CD14-positive monocyte (primary cell): Measurements from ENCODE around the gene FRY. TPM values are rescaled to one million over a fixed set of nuclear protein-coding genes. Genes with fewer than 3 reads are reported as not detected.

Experiments
- DNase-seq, 3 donors: peaks; one replicate each; pipeline ENCODE4 v3.0.0-alpha.2; 2011 to 2022
- H2AFZ ChIP-seq: 2 replicates; pipeline ENCODE4 v1.6.0; 2012; ENCODE audit warnings: mild to moderate bottlenecking, low read depth, low read length, inconsistent platforms; ENCODE audit not compliant: insufficient read depth, poor library complexity, severe bottlenecking
- H3K27ac ChIP-seq, 2 donors: 1 replicate in 1 of 2; 2 replicates in 1 of 2; pipeline ENCODE4 v1.5.1; 2012 to 2013; ENCODE audit warnings: low read length in 2 of 2, control low read depth in 1 of 2, inconsistent platforms in 1 of 2, low read depth in 1 of 2, mild to moderate bottlenecking in 1 of 2
- H3K27me3 ChIP-seq, 2 donors: one replicate each; pipeline versions ENCODE4 v1.6.0 to v1.6.1; 2011 to 2013; ENCODE audit warnings: low read length in 2 of 2; ENCODE audit not compliant: control insufficient read depth in 2 of 2, insufficient read depth in 2 of 2
- H3K36me3 ChIP-seq, 2 donors: replicated peaks in 1 of 2; 1 replicate in 1 of 2; 2 replicates in 1 of 2; pipeline versions ENCODE4 v1.5.1 to v1.6.1; 2012 to 2013; ENCODE audit warnings: low read length in 2 of 2, control low read depth in 1 of 2, inconsistent platforms in 1 of 2, mild to moderate bottlenecking in 1 of 2; ENCODE audit not compliant: insufficient read depth in 2 of 2, control insufficient read depth in 1 of 2
- H3K4me1 ChIP-seq, 2 donors: 1 replicate in 1 of 2; 2 replicates in 1 of 2; pipeline versions ENCODE4 v1.5.1 to v1.6.1; 2012 to 2013; ENCODE audit warnings: low read length in 2 of 2, control low read depth in 1 of 2, inconsistent platforms in 1 of 2, mild to moderate bottlenecking in 1 of 2, moderate library complexity in 1 of 2; ENCODE audit not compliant: insufficient read depth in 2 of 2, control insufficient read depth in 1 of 2
- H3K4me2 ChIP-seq: replicated peaks from 2 replicates; pipeline ENCODE3; 2012; ENCODE audit warnings: low read length, moderate library complexity, mild to moderate bottlenecking; ENCODE audit not compliant: poor library complexity, severe bottlenecking; ENCODE audit errors: extremely low read depth
- H3K4me3 ChIP-seq, 3 experiments: fragments of 200-600 bp in 1 of 3; sonication (generic) in 1 of 3; replicated peaks in 1 of 3; 1 replicate in 2 of 3; 2 replicates in 1 of 3; pipeline ENCODE4 v1.5.1; 2011 to 2013; ENCODE audit warnings: low read length in 3 of 3, mild to moderate bottlenecking in 3 of 3, control low read depth in 2 of 3, low read depth in 2 of 3, inconsistent platforms in 1 of 3, moderate library complexity in 1 of 3
- H3K79me2 ChIP-seq: 2 replicates; pipeline ENCODE4 v1.6.0; 2012; ENCODE audit warnings: mild to moderate bottlenecking, control low read depth, inconsistent platforms, low read length, moderate library complexity; ENCODE audit not compliant: insufficient read depth
- H3K9ac ChIP-seq: 2 replicates; pipeline ENCODE4 v1.6.0; 2017; ENCODE audit warnings: low read length, mild to moderate bottlenecking; ENCODE audit not compliant: insufficient read depth, poor library complexity, severe bottlenecking
- H3K9me3 ChIP-seq, 2 donors: replicated peaks in 1 of 2; 1 replicate in 1 of 2; 2 replicates in 1 of 2; pipeline versions ENCODE4 v1.5.1 to v1.6.1; 2012 to 2013; ENCODE audit warnings: low read length in 2 of 2, control low read depth in 1 of 2; ENCODE audit not compliant: control insufficient read depth in 1 of 2, insufficient read depth in 1 of 2
- H4K20me1 ChIP-seq: 2 replicates; pipeline ENCODE4 v1.6.0; 2012; ENCODE audit warnings: mild to moderate bottlenecking, low read length, control low read depth, moderate library complexity; ENCODE audit not compliant: insufficient read depth
- H3K27ac Mint-ChIP-seq, 7 donors: one replicate each; pipeline ENCODE4 v1.8.0; 2020; ENCODE audit warnings: mild to moderate bottlenecking in 7 of 7, mixed read lengths in 7 of 7, moderate library complexity in 6 of 7, inconsistent platforms in 2 of 7
- H3K27me3 Mint-ChIP-seq, 3 donors: one replicate each; pipeline ENCODE4 v1.8.0; 2021 to 2022; ENCODE audit warnings: low read depth in 3 of 3, mild to moderate bottlenecking in 3 of 3, mixed read lengths in 3 of 3, moderate library complexity in 3 of 3, inconsistent platforms in 1 of 3
- H3K36me3 Mint-ChIP-seq, 2 donors: one replicate each; pipeline ENCODE4 v1.8.0; 2020; ENCODE audit warnings: mixed read lengths in 2 of 2, inconsistent platforms in 1 of 2, mild to moderate bottlenecking in 1 of 2
- H3K4me1 Mint-ChIP-seq: one replicate; pipeline ENCODE4 v1.8.0; 2020; ENCODE audit warnings: mild to moderate bottlenecking, mixed read lengths
- H3K4me3 Mint-ChIP-seq, 2 donors: one replicate each; pipeline ENCODE4 v1.8.0; 2020; ENCODE audit warnings: mild to moderate bottlenecking in 2 of 2, mixed read lengths in 2 of 2, moderate library complexity in 1 of 2
- H3K9me3 Mint-ChIP-seq, 7 donors: one replicate each; pipeline ENCODE4 v1.8.0; 2020 to 2022; ENCODE audit warnings: mixed read lengths in 7 of 7, mild to moderate bottlenecking in 6 of 7, moderate library complexity in 6 of 7, inconsistent platforms in 2 of 7
- WGBS: methylation state at CpG from one replicate; pipeline ENCODE4 v1.1.5; 2013; ENCODE audit warnings: missing lambda C conversion rate; ENCODE audit not compliant: insufficient coverage; 5-methylcytosine and 5-hydroxymethylcytosine counted together
- intact Hi-C, 2 donors: fragments of 100-400 bp; cut with micrococcal nuclease; formaldehyde crosslinking; loops; one replicate each; pipeline versions ENCODE4 v1.15.0 to v1.15.1; 2023
- polyA plus RNA-seq, 3 donors: library from polyadenylated mRNA; depleted of rRNA in 1 of 3; unstranded in 2 of 3; stranded (reverse) in 1 of 3; fragments of 300-500 nt in 2 of 3; fragments of >200 nt in 1 of 3; fragmentation: Illumina TruSeq in 2 of 3; gene quantifications; 1 replicate in 2 of 3; 2 replicates in 1 of 3; pipeline ENCODE4 v1.2.3, GENCODE V29; 2012 to 2021
- TF ChIP-seq, protein P1 (sequence below): fragments of 200-600 bp; IDR thresholded peaks from one replicate; pipeline ENCODE4 v1.8.0; 2022; ENCODE audit warnings: antibody characterized with exemption, mild to moderate bottlenecking

FRY gene
- polyA plus RNA-seq, 3 donors = 3.9 to 31.8 (median 5.0) TPM

- Mint-ChIP-seq H3K36me3 (peaks cover 83 to 92% of the 10 kb centered on the region in 2 donors), H3K4me1 (no peaks in the 10 kb centered on the region), H3K9me3 (no peaks in the 10 kb centered on the region), H3K4me3 (no peak overlapping the region), H3K27me3 (no peaks in the 10 kb centered on the region), H3K27ac (no peak overlapping the region)
- Histone ChIP-seq H3K79me2 (no peaks in the 10 kb centered on the region), H4K20me1 (no peaks in the 10 kb centered on the region), H3K36me3 (peaks cover 93 to 100% of the 10 kb centered on the region in 2 donors), H3K4me2 (no peak overlapping the region), H3K27ac (no peak overlapping the region), H3K4me1 (no peaks in the 10 kb centered on the region), H3K9ac (no peak overlapping the region), H3K9me3 (no peaks in the 10 kb centered on the region), H2AFZ (no peak overlapping the region), H3K27me3 (no peaks in the 10 kb centered on the region), H3K4me3 (no peak overlapping the region)
- TF ChIP-seq, protein P1, sequence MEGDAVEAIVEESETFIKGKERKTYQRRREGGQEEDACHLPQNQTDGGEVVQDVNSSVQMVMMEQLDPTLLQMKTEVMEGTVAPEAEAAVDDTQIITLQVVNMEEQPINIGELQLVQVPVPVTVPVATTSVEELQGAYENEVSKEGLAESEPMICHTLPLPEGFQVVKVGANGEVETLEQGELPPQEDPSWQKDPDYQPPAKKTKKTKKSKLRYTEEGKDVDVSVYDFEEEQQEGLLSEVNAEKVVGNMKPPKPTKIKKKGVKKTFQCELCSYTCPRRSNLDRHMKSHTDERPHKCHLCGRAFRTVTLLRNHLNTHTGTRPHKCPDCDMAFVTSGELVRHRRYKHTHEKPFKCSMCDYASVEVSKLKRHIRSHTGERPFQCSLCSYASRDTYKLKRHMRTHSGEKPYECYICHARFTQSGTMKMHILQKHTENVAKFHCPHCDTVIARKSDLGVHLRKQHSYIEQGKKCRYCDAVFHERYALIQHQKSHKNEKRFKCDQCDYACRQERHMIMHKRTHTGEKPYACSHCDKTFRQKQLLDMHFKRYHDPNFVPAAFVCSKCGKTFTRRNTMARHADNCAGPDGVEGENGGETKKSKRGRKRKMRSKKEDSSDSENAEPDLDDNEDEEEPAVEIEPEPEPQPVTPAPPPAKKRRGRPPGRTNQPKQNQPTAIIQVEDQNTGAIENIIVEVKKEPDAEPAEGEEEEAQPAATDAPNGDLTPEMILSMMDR = no peak
- DNase-seq = no peak
- intact Hi-C loops = no loop called here
Observed at GRCh38 chr13:32210101-32210500, 178.5 kb downstream of the FRY start.

- Histone ChIP-seq H3K4me3 (no peak overlapping the region), H3K4me1 (no peaks in the 10 kb centered on the region), H3K9me3 (no peaks in the 10 kb centered on the region), H4K20me1 (no peaks in the 10 kb centered on the region), H3K27ac (no peak overlapping the region), H3K27me3 (no peaks in the 10 kb centered on the region), H3K4me2 (no peak overlapping the region), H3K9ac (no peak overlapping the region), H3K36me3 (peaks cover 97 to 100% of the 10 kb centered on the region in 2 donors), H2AFZ (no peak overlapping the region), H3K79me2 (no peaks in the 10 kb centered on the region)
- H3K4me1 Mint-ChIP-seq = no peaks in the 10 kb centered on the region
- no peak for DNase-seq
- no peaks in the 10 kb centered on the region for H3K27me3 Mint-ChIP-seq
- H3K9me3 Mint-ChIP-seq = no peaks in the 10 kb centered on the region
- intact Hi-C loops = no loop called here
- WGBS = 100% methylated on average over 1 of the region's 3 CpGs
- H3K27ac Mint-ChIP-seq = peak overlapping the region in 2 of 7 donors; percentile 52 to 63
- H3K36me3 Mint-ChIP-seq = peaks cover 81 to 90% of the 10 kb centered on the region in 2 donors
- TF ChIP-seq, protein P1 = no peak
- H3K4me3 Mint-ChIP-seq = no peak overlapping the region
Observed at GRCh38 chr13:32211813-32212212, 180.2 kb downstream of the FRY start.
